HepG2 (cell line): ENCODE measurements around the gene ZSWIM5. TPM values are rescaled to one million over a fixed set of nuclear protein-coding genes. Genes with fewer than 3 reads are reported as not detected.
A peak's percentile ranks its signal among the peaks of the same experiment; 100 is the strongest.

ENCODE experiments used
- ATAC-seq: fragments of 200-7000 bp; cut with Tn5 transposase; 3 replicates; pipeline ENCODE4 v1.9.1; 2020; ENCODE audit warnings: mild to moderate bottlenecking, moderate library complexity
- Bru-seq: library from RNA; stranded (reverse); fragments of 400-500 nt; gene quantifications from one replicate; lab custom pipeline; 2021; lab: Mats Ljungman, UMichigan
- BruChase-seq, 2 experiments: library from RNA; stranded (reverse); fragments of 400-500 nt; gene quantifications; one replicate each; lab custom pipeline; 2021; lab: Mats Ljungman, UMichigan
- BruUV-seq: library from RNA; stranded (reverse); fragments of 400-500 nt; replicated peaks from 2 replicates; lab custom pipeline; 2021; lab: Mats Ljungman, UMichigan
- CTCF ChIA-PET: fragments of 300-600 bp; formaldehyde crosslinking; extraction: SDS; loops from one replicate; lab custom pipeline; 2021; ENCODE audit warnings: low total read pairs, inconsistent platforms, low intra/inter-chr PET ratio; lab: Yijun Ruan, JAX
- POLR2A ChIA-PET: fragments of 350-600 bp; sonication (Branson Sonifier 250); formaldehyde crosslinking; loops from one replicate; lab custom pipeline; 2020; ENCODE audit warnings: antibody characterized with exemption, inconsistent platforms; lab: Yijun Ruan, JAX
- DNase-seq: peaks from one replicate; pipeline ENCODE4 v3.0.0-alpha.2; 2015; ENCODE audit warnings: low spot score
- FAIRE-seq: peaks from 3 replicates; lab custom pipeline; 2011; peaks lifted over from hg19 to GRCh38; lab: Jason Lieb, UNC
- H2AFZ ChIP-seq: one replicate; pipeline ENCODE4 v1.6.1; 2011; ENCODE audit warnings: low read length, inconsistent platforms
- H3K27ac ChIP-seq: fragments of 300-600 bp; 3 replicates; pipeline ENCODE4 v1.8.0; 2011; ENCODE audit warnings: mixed run types, mild to moderate bottlenecking, mixed read lengths, low read length, inconsistent platforms; ENCODE audit not compliant: insufficient read depth; ENCODE audit errors: extremely low read length
- H3K27me3 ChIP-seq, 2 experiments: fragments of 200-600 bp in 1 of 2; 2 replicates in 1 of 2; 3 replicates in 1 of 2; pipeline versions ENCODE4 v1.6.0 to v1.8.0; 2011; ENCODE audit warnings: low read length in 2 of 2, mild to moderate bottlenecking in 2 of 2, moderate library complexity in 2 of 2, inconsistent platforms in 1 of 2; ENCODE audit not compliant: insufficient read depth in 2 of 2, control insufficient read depth in 1 of 2
- H3K36me3 ChIP-seq, 2 experiments: fragments of 200-600 bp in 1 of 2; replicated peaks in 1 of 2; 2 replicates in 1 of 2; 3 replicates in 1 of 2; pipeline versions ENCODE4 v1.5.1 to v1.8.0; 2011; ENCODE audit warnings: low read length in 2 of 2, inconsistent platforms in 1 of 2; ENCODE audit not compliant: insufficient read depth in 2 of 2, control insufficient read depth in 1 of 2
- H3K4me1 ChIP-seq: 2 replicates; pipeline ENCODE4 v1.5.1; 2012; ENCODE audit warnings: low read length, inconsistent platforms; ENCODE audit not compliant: insufficient read depth
- H3K4me2 ChIP-seq: 2 replicates; pipeline ENCODE4 v1.6.0; 2011; ENCODE audit warnings: low read depth, low read length, inconsistent platforms
- H3K4me3 ChIP-seq, 3 experiments: fragments of 200-600 bp in 1 of 3; sonication (generic), shearing (Covaris generic) in 1 of 3; replicated peaks in 1 of 3; 2 replicates each; pipeline ENCODE4 v1.5.1; 2011 to 2016; ENCODE audit warnings: low read length in 3 of 3, inconsistent platforms in 2 of 3, low read depth in 2 of 3, mild to moderate bottlenecking in 2 of 3, control low read depth in 1 of 3, mixed read lengths in 1 of 3; ENCODE audit not compliant: insufficient read depth in 1 of 3
- H3K79me2 ChIP-seq: one replicate; pipeline ENCODE4 v1.6.1; 2011; ENCODE audit warnings: low read length, inconsistent platforms; ENCODE audit not compliant: insufficient read depth
- H3K9ac ChIP-seq: 2 replicates; pipeline ENCODE4 v1.6.0; 2011; ENCODE audit warnings: mild to moderate bottlenecking, low read depth, low read length, inconsistent platforms; ENCODE audit not compliant: insufficient read depth
- H3K9me3 ChIP-seq: 2 replicates; pipeline ENCODE4 v1.5.1; 2012; ENCODE audit warnings: mild to moderate bottlenecking, low read length
- H4K20me1 ChIP-seq: 2 replicates; pipeline ENCODE4 v1.6.0; 2011; ENCODE audit warnings: inconsistent platforms, mild to moderate bottlenecking, low read length, moderate library complexity; ENCODE audit not compliant: insufficient read depth
- AFF4 ChIP-seq: sonication (generic); formaldehyde crosslinking; IDR thresholded peaks from 2 replicates; pipeline ENCODE4 v1.4.0; 2020; ENCODE audit warnings: missing genetic modification reagents
- AGO2 ChIP-seq: fragments of 200-400 bp; formaldehyde crosslinking; optimal IDR thresholded peaks from 2 replicates; pipeline ENCODE3; 2017; ENCODE audit warnings: mild to moderate bottlenecking, low read depth, low read length, moderate library complexity
- EEA1 ChIP-seq: sonication (generic); formaldehyde crosslinking; IDR thresholded peaks from 2 replicates; pipeline ENCODE4 v1.5.1; 2020; ENCODE audit warnings: mild to moderate bottlenecking, missing genetic modification reagents, borderline replicate concordance
- NCOA5 ChIP-seq: sonication (generic); formaldehyde crosslinking; IDR thresholded peaks from 2 replicates; pipeline ENCODE4 v1.4.0; 2020; ENCODE audit warnings: missing genetic modification reagents
- ZFP91 ChIP-seq: sonication (generic); formaldehyde crosslinking; IDR thresholded peaks from 2 replicates; pipeline ENCODE4 v1.9.0; 2022; ENCODE audit warnings: missing genetic modification reagents, mild to moderate bottlenecking, borderline replicate concordance
- ZFX ChIP-seq: sonication (generic); formaldehyde crosslinking; IDR thresholded peaks from 2 replicates; pipeline ENCODE4 v1.4.0; 2020; ENCODE audit warnings: mild to moderate bottlenecking, low read depth, missing genetic modification reagents, moderate library complexity
- ZNF335 ChIP-seq: sonication (generic); formaldehyde crosslinking; IDR thresholded peaks from 2 replicates; pipeline ENCODE4 v1.4.0; 2020; ENCODE audit warnings: missing genetic modification reagents
- ZNF431 ChIP-seq: sonication (generic); formaldehyde crosslinking; IDR thresholded peaks from 2 replicates; pipeline ENCODE4 v1.9.0; 2022; ENCODE audit warnings: missing genetic modification reagents, low read depth, mild to moderate bottlenecking, borderline replicate concordance
- ZNF672 ChIP-seq: sonication (generic); formaldehyde crosslinking; IDR thresholded peaks from 2 replicates; pipeline ENCODE4 v1.8.1; 2022; ENCODE audit warnings: missing genetic modification reagents
- ZNF747 ChIP-seq: sonication (generic); formaldehyde crosslinking; IDR thresholded peaks from 2 replicates; pipeline ENCODE4 v1.8.1; 2023; ENCODE audit warnings: missing genetic modification reagents, mild to moderate bottlenecking, borderline replicate concordance
- ZNF772 ChIP-seq: sonication (generic); formaldehyde crosslinking; IDR thresholded peaks from 2 replicates; pipeline ENCODE4 v1.5.0; 2020; ENCODE audit warnings: mild to moderate bottlenecking, missing genetic modification reagents
- WGBS: methylation state at CpG from one replicate; pipeline ENCODE4 v1.1.6; 2017; ENCODE audit warnings: low lambda C conversion rate; 5-methylcytosine and 5-hydroxymethylcytosine counted together
- in situ Hi-C: cut with HindIII; loops from 2 replicates; pipeline ENCODE4 v1.10.0; 2017; ENCODE audit warnings: low pct_unique_long_range_greater_than_20kb; ENCODE audit not compliant: extremely low pct_ligation_motif_present
- intact Hi-C: fragments of 100-400 bp; cut with micrococcal nuclease; formaldehyde crosslinking; loops from one replicate; pipeline ENCODE4 v1.10.0; 2022; ENCODE audit not compliant: unreplicated experiment
- long read RNA-seq, 2 experiments: library from RNA in 1 of 2; library from polyadenylated mRNA in 1 of 2; stranded (forward) in 1 of 2; unstranded in 1 of 2; transcript quantifications; one replicate each; pipeline ENCODE4 v2.0.0, GENCODE V29; 2019 to 2022
- polyA minus RNA-seq, 3 experiments: library from RNA; depleted of rRNA, polyadenylated mRNA; stranded (reverse); fragments of >200 nt; gene quantifications; 2 replicates each; pipeline ENCODE4 v1.2.3, GENCODE V29; 2011; ENCODE audit warnings: low replicate concordance in 1 of 3
- polyA plus RNA-seq, 8 experiments: library from polyadenylated mRNA; depleted of rRNA in 3 of 8; stranded (reverse) in 7 of 8; unstranded in 1 of 8; fragments of >200 nt; fragmentation: Illumina TruSeq in 4 of 8; extraction: Trizol in 4 of 8; gene quantifications; 2 replicates each; pipeline versions ENCODE4 v1.2.1 to v1.2.3, GENCODE V29; 2011 to 2016; ENCODE audit warnings: low read depth in 4 of 8, missing spikeins in 1 of 8, mixed read lengths in 1 of 8; ENCODE audit not compliant: insufficient read depth in 1 of 8
- total RNA-seq, 5 experiments: library from RNA; depleted of rRNA; stranded (reverse); fragments of >200 nt; fragmentation: Illumina TruSeq; extraction: Trizol; gene quantifications; 2 replicates each; pipeline ENCODE4 v1.2.3, GENCODE V29; 2016; ENCODE audit warnings: low read depth in 1 of 5

The ZSWIM5 gene
- 11.0 and 13.5 TPM in 2 replicates for total RNA-seq (2016; rRNA removed; fragmentation: Illumina TruSeq; extraction: Trizol)
- 3.1 and 3.4 TPM in 2 replicates for total RNA-seq (2016; cell fraction: cytosol; rRNA removed; fragmentation: Illumina TruSeq; extraction: Trizol; ENCODE audit: low read depth)
- 11.1 and 12.4 TPM in 2 replicates for total RNA-seq (2016; cell fraction: insoluble cytoplasmic fraction; rRNA removed; fragmentation: Illumina TruSeq; extraction: Trizol)
- 4.6 and 5.3 TPM in 2 replicates for total RNA-seq (2016; cell fraction: membrane; rRNA removed; fragmentation: Illumina TruSeq; extraction: Trizol)
- total RNA-seq (2016; cell fraction: nucleus; rRNA removed; fragmentation: Illumina TruSeq; extraction: Trizol), result 11.7 and 12.3 TPM in 2 replicates
- 20.6 and 22.0 TPM in 2 replicates for polyA plus RNA-seq (2011; rRNA removed)
- 12.4 and 16.3 TPM in 2 replicates for polyA plus RNA-seq (2011; cell fraction: cytosol; rRNA removed)
- 36.8 and 39.3 TPM in 2 replicates for polyA plus RNA-seq (2011; cell fraction: nucleus; rRNA removed)
- 14.2 and 16.1 TPM in 2 replicates for polyA plus RNA-seq (2012)
- 0.44 and 0.45 TPM in 2 replicates for polyA plus RNA-seq (2016; cell fraction: cytosol; fragmentation: Illumina TruSeq; extraction: Trizol; ENCODE audit: low read depth)
- polyA plus RNA-seq (2016; cell fraction: insoluble cytoplasmic fraction; fragmentation: Illumina TruSeq; extraction: Trizol; ENCODE audit: low read depth), result 10.3 and 10.4 TPM in 2 replicates
- 1.5 and 1.9 TPM in 2 replicates for polyA plus RNA-seq (2016; cell fraction: membrane; fragmentation: Illumina TruSeq; extraction: Trizol; ENCODE audit: low read depth)
- polyA plus RNA-seq (2016; cell fraction: nucleus; fragmentation: Illumina TruSeq; extraction: Trizol; ENCODE audit: insufficient read depth, low read depth), result 15.8 and 16.6 TPM in 2 replicates
- 10.3 and 47.4 TPM in 2 replicates for polyA minus RNA-seq (2011; rRNA and poly(A)+ RNA removed; ENCODE audit: low replicate concordance)
- 10.9 and 13.2 TPM in 2 replicates for polyA minus RNA-seq (2011; cell fraction: cytosol; rRNA and poly(A)+ RNA removed)
- polyA minus RNA-seq (2011; cell fraction: nucleus; rRNA and poly(A)+ RNA removed), result 23.5 and 24.5 TPM in 2 replicates
- Bru-seq, nascent RNA, result percentile 77 among the genes with signal in this experiment
- percentile 77 among the genes with signal in this experiment for BruChase-seq, experiment 1, labeled RNA remaining after a 6-hour chase
- percentile 78 among the genes with signal in this experiment for BruChase-seq, experiment 2, labeled RNA remaining after a 2-hour chase
- long read RNA-seq, experiment 1, full-length matches to known transcripts, result 1 of 5 reads
- long read RNA-seq, experiment 1, partial matches to known transcripts, result 1 of 5 reads
- long read RNA-seq, experiment 1, other reads (novel, unspliced or antisense), result 3 of 5 reads
- long read RNA-seq, experiment 2, full-length matches to known transcripts, result 6 of 55 reads
- long read RNA-seq, experiment 2, partial matches to known transcripts, result 7 of 55 reads
- long read RNA-seq, experiment 2, other reads (novel, unspliced or antisense), result 42 of 55 reads

GRCh38 chr1:45205910-45206721 is at the start of gene ZSWIM5:
TSS of gene ZSWIM5 (minus strand) at chr1:45206605. CDS start at chr1:45206350, 255 bp downstream.
- POLR2A ChIA-PET, result interaction anchor here (1.0 to 1.4 kb wide), 5 partner anchors 60 to 133 kb away, joined by 3 to 7 read pairs (median 5); partner anchors contain the start of genes MUTYH and TOE1
- Histone ChIP-seq H3K27ac (peak within 1 kb of the TSS; percentile 95), H3K4me3 (peak within 1 kb of the TSS; percentile 88 to 96 (median 95)), H3K79me2 (peaks cover 56% of the 10 kb centered on the region), H2AFZ (no peak within 1 kb of the TSS), H3K4me2 (peak within 1 kb of the TSS; percentile 95), H3K36me3 (no peaks in the 10 kb centered on the region), H3K27me3 (no peaks in the 10 kb centered on the region; a peak in 1 of 5 replicates), H3K4me1 (peaks cover 43% of the 10 kb centered on the region), H4K20me1 (peaks cover 9% of the 10 kb centered on the region), H3K9ac (peak within 1 kb of the TSS; percentile 88), H3K9me3 (no peaks in the 10 kb centered on the region)
- no TSS peak for BruUV-seq
- peak; percentile 48 for DNase-seq
- FAIRE-seq, result no peak
- intact Hi-C loops (loop anchor here (1.0 to 10.0 kb wide), 4 partner anchors 71 to 574 kb away; no protein-coding TSS in a partner anchor), in situ Hi-C loops (no loop called here)
- peak; percentile 87 for ATAC-seq
- CTCF ChIA-PET, result no interaction called here
- 1% methylated on average over 16 of the region's 118 CpGs for WGBS
- TF ChIP-seq ZNF772 (CRISPR knock-in tag) (peak; percentile 21; the same call in 1 of the 2 replicates), ZFP91 (CRISPR knock-in tag) (peak; percentile 56; the same call in 1 of the 2 replicates), EEA1 (CRISPR knock-in tag) (peak; percentile 53; the same call in 1 of the 2 replicates), AFF4 (CRISPR knock-in tag) (peak; percentile 57; the same call in 1 of the 2 replicates), ZNF747 (CRISPR knock-in tag) (0 out of 2 replicates have a peak, but pooled peaks have one; percentile 20), ZNF335 (CRISPR knock-in tag) (no peak), ZFX (CRISPR knock-in tag) (peak; percentile 78), ZNF672 (CRISPR knock-in tag) (0 out of 2 replicates have a peak, but pooled peaks have one; percentile 35), NCOA5 (no peak), ZNF431 (CRISPR knock-in tag) (peak; percentile 80; the same call in 1 of the 2 replicates), AGO2 (peak; percentile 86)
